HS-27A (cell line): ENCODE data around the gene TBC1D32.
"Not testable (repeated sequence)": the region's sequence is repeated elsewhere in the genome, so short reads cannot be mapped to it uniquely, and the experiment has no call there.

Experiments
- DNase-seq: peaks from one replicate; pipeline ENCODE4 v3.0.0-alpha.2; 2012; ENCODE audit warnings: low read depth, missing footprints

TBC1D32 gene

DNA sequence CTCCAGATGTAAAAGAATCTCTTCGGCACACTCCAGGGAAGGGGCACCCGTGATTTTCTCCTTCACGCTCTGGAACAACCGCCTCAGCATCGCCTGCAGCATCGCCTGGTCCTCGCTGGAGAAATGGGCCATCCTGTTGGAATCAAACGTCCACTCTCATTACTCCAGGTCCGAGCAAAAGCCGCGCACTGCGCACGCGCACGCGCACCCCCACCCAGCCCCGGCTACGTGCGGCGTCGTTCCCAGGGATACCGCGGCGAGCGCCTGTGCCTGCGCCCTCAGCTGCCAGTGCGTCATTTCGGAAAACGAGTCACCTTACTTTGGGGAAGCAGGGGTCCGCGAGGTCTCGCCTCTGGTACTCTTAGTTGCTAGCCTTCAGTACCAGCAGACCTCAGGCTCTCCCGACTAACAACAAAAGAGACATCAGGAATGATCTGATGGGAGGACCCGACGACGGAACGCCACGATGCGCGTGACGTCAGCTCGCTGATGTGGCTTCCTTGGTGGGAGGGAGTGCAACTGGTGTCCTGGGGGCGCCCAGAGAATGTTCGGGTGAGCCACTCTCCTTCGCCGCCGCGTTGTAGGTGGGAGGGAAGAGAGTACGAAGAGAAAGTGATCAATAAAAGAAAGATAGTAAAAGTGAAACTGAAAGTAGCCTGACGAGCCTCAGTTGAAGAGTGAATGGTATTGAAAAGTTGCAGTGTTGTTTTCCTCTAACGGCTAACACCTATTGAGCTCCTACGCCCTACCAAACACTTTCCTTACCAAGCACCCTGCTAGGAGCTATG, at the start of gene TBC1D32:
TBC1D32 (minus strand) TSS at position 182 of the 788 bp plus-strand sequence; CDS start at position 132, 50 bp downstream.
- peak; percentile 86 for DNase-seq

DNA sequence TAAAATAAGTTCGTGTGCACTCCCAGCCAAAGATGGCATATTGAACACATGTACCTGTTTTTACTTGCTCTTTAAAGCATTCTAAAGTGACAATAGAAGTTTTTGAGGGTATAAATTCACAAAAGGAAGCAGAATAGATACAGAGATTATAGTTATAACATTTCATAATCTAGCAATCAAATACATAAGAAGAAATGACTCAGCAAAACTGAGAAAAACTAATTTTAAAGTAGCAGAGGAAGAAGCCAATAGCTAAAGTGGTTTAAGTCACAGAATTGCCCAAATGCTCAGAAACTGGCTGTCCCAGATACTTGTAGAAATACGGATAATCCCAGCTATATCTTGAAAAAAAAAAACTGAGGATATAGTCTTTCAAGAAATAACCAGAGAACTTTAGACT, 49.2 kb upstream of the TBC1D32 start:
- no peak for DNase-seq

GRCh38 chr6:121382467-121383121, 48.3 kb upstream of the TBC1D32 start:
- DNase-seq = peak; percentile 9

DNA sequence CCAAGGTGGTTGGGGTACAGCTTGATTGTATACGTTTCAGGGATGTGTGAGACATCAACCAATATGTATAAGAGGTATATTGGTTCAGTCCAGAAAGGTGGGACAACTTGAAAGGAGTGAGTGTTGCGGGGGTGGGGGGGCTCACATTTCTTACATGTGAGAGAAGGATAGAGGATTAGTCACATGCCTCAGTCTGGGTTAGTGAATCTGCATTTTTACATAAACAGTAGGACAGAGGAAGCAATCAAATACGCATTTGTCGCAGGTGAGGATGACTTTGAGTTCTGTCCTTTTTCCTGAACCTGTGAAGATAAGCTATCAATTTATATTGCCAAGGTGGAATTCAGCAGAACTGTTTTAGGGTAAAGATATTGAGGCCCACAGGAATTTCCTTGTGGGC, 42.1 kb upstream of the TBC1D32 start:
- DNase-seq = no peak

- not testable (repeated sequence) for DNase-seq
These were observed 39.9 kb upstream of the TBC1D32 start for GRCh38 chr6:121374219-121374618.

GRCh38 chr6:121365536-121366521, 31.5 kb upstream of the TBC1D32 start:
- DNase-seq = no peak

DNA sequence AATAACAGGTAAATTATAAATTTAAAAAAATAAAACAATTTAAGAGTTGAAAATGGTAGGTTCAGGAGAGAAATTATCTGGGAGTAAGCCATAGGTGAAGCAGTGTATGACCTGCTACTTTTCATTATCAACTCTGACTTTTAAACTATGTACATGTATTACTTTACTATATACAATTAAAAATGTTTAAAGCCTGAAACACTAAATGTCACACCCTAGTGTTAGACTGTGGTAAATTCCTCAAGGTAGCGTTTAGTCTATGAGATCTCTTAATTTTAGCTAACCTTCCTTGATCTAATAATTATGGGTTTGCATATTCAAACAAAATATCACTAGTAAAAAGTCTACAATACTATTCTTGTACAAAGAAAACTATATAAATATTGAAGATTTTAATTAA, 22.3 kb upstream of the TBC1D32 start:
- no peak for DNase-seq

DNA sequence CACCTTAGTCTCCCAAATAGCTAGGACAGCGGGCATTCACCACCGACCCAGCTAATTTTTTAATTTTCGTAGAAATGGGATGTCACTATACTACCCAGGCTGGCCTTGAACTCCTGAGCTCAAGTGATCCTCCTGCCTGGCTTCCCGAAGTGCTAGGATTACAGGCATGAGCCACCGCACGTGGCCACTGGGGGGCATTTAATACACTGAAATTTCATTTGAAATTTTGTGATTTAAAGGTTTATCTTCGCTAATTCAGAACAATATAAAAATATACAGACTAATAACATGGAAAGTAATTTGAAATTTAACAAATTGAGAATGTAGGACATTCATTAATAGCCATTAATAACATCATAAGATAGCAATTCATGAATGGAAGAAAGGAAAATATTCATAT, 20.5 kb upstream of the TBC1D32 start:
- no peak for DNase-seq

- DNase-seq = no peak
These were observed 18.7 kb upstream of the TBC1D32 start for GRCh38 chr6:121352941-121353340.

DNA sequence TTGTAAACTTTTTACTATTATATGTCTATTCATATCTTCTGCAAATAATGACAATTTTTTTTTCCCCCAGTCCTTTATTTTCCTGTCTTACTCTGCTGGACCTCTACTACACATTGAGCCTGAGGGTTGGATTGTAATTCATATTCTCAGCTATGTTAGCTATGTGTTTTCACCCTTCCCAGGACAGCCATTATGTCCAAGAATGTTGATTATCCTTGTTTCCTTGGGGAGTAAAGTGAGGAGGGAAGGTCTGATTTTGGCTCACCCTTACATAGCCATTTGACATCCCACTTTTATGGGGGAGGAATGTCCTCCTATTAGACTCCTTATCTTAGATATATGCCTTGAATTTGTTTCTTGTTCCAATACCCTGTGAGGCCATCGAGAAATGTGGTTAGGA, 17.6 kb upstream of the TBC1D32 start:
- no peak for DNase-seq

GRCh38 chr6:121349596-121349995, 15.3 kb upstream of the TBC1D32 start:
- DNase-seq = no peak

DNA sequence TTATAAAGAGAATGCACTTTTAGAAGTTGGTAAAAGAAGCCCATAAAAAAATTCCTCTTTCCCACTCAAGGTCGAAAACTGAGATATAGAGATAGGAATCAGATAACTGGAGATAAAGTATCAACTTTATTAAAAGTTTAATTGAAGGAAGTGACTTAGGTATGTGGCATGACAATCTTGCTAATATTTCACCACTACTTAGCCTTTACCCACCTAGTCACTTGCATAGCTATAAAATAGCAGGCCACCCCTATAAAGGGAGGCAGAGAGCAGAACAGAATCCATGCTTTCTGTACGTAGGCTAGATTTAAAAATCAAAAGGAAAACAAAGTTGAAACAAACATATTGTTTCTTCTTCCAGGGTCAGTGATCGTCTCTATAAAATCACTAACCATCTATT, 13.2 kb upstream of the TBC1D32 start:
- no peak for DNase-seq

- DNase-seq = no peak
These were observed 10.3 kb upstream of the TBC1D32 start for GRCh38 chr6:121344539-121344938.

DNA sequence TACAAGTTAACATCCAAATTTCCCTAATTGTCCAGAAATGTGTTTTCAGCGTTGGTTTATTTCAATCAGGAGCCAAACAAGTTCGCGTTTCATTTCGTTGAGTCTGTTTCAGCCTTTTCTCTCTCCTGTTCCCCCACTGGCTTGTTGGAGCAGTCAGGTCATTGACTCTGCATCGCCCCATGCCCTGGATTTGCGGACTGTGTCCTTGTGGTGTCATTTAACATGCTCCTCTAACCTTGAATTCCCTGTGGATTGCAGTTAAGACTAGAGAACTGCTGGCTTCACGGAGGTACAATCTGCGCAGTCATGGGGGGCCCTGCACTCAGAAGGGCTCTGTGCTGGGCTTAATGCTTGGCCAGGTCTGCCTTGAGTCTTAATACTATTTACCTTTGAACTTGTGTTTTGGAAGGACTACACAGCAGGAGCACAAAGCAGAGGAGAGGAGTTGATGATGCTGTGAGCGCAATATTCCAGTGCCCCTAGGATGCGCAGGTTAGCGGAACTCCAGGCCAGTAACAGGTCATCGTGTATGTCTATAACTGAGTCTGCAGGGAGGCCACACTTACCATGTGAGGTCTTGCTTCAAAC, 5.5 kb upstream of the TBC1D32 start:
- DNase-seq = no peak

DNA sequence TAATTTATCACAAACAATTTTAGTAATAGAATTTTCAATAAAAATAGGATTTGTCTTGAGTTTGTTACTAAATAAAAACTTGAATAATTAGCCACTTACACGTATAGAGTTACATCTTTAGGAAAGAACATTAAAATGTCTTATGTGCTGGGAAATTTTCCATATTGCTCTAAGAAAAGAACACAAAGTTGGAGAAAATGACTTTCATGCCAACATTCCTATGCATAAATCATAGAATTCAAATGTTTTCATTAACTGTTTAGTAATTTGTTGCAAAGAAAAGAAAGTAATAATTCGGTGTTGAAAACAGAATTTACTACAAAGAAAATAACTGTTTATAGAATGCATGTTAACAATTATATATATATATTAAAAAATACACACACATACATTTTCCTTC, 4.7 kb upstream of the TBC1D32 start:
- DNase-seq = no peak

- no peak for DNase-seq
These were observed 4.1 kb upstream of the TBC1D32 start for GRCh38 chr6:121338366-121338765.

DNA sequence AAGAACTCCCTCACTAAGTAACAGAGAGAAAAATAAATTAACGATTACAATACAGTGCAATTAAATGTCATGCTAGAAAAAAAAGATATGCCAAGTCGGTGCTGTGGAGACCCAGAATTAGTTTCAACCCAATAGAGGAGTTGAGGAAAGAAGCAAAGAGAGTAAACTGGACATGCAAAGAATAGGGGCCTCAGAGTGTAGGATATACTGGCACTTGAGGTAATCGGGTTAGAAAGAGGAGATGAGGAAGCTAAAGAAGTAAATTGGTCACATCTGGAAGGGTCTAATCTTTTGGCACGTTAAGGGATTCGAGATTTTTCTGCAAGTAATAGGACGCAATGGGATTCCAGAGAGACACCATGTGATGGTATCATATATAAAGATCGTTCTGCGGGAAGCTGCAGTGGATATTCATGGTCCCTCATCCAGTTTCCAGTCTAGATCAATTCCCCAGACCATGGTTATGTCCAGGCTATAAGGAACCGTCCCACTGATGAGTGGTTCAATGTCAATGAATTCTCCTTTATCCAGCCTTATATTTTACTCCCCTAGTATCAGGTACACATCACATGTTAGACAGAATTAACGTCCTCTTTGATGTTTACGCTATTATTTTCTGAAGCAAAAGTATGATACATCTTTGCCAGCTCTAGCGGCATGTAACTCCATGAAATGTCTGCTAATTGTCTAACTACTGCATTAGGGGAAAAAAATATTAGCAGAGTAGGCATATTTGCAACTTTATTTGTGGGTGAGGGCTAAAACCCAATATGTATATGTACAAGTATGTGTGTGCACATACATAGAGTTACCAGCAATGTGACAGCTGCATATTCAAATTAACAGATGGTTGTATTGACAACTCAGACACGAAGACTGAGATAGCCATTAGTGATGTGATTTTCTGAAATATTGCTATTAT, 1.1 kb upstream of the TBC1D32 start:
- no peak for DNase-seq

DNA sequence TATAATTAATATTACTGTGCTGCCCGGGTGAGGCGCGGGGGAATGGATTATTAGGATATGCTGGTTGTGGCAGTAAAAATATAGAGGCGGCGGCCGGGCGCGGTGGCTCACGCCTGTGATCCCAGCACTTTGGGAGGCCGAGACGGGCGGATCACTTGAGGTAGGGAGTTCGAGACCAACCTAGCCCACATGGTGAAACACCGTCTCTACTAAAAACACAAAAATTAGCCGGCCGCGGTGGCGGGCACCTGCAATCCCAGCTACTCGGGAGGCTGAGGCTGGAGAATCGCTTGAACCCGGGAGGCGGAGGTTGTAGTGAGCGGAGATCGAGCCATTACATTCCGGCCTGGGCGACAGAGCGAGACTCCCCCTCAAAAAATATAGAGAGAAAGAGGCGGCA, 586 bp downstream of the TBC1D32 start:
- DNase-seq = not testable (repeated sequence)

DNA sequence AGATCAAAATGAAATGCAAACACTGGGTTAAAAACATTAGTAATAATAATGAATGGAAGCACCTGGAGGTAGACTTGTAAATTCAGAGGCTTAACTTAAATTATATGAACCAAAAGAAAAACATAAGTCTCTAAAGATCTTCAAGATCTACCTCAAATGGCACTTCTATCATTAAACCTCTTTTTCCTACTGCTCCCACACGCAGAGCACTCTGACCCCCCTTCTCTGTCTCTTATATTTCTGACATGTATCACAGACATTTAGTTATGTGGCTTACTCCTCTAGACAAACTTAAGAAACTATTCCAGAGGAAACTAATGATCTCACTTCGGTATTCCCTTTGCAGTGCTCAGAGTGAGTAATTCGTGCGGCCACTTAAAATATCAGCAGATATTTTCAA, 1.1 kb downstream of the TBC1D32 start:
- no peak for DNase-seq

- DNase-seq = no peak
These were observed 3.8 kb downstream of the TBC1D32 start for GRCh38 chr6:121330516-121330915.

- no peak for DNase-seq
These were observed 13.0 kb downstream of the TBC1D32 start for GRCh38 chr6:121321282-121321681.
